Measurements from ENCODE around the gene PSMD4.

- TF ChIP-seq CTCF (IDR thresholded peaks at IDR 0.05) (no peak), EZH2 (IDR thresholded peaks at IDR 0.05) (no peak), EZH2phosphoT487 (IDR thresholded peaks at IDR 0.05) (no peak)
Observed at GRCh38 chr1:151311011-151311410, 56.5 kb downstream of the PSMD4 start.

All from neural progenitor cell (in vitro differentiated cells).